NCI-H226 (cell line): ENCODE results near the gene ZDHHC22.
A peak's percentile ranks its signal among the peaks of the same experiment; 100 is the strongest.

Source experiments
- DNase-seq: peaks from one replicate; pipeline ENCODE4 v3.0.0-alpha.2; 2015

Gene ZDHHC22

GRCh38 chr14:77155083-77155482 is 13.5 kb upstream of the ZDHHC22 start:
- DNase-seq, result no peak

DNA sequence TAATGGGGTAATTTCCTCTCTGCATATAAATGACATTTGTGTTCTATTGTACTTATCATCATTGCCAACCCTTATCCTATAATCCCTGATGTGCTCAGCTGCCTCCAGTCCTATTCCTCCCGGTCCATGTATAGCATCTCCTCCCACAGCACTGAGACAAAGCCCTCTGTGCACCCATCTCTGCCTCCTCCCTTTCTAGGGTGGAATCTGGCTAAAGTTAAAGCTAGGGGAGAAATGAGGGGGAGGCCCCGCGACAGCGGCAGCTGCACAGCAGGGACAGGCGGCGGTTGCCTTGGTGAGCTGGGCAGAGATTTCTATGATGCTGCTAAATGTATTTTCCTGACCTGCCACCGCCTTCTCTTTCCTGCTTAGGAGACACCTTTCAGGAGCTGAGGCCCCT is 12.8 kb upstream of the ZDHHC22 start:
- DNase-seq, result no peak

DNA sequence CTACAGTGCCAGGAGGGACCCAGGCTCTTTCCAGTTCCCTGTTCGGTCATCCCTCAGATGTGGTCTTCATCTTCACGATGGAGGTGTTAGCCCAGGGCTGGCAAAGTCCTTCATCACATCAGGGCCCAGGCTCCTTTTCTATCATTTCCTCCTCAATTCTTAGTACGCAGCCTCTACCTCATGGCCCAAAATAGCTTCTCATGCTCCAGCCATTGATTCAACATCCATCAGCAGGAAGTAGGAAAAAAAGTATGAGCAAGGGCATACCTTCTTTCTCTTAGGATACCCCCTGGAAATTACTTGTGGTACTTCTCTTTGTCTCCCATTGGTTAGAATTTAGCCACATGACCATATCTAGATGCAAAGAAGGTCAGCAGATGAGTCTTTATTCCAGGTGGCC is 12.2 kb upstream of the ZDHHC22 start:
- no peak for DNase-seq

- DNase-seq, result no peak
Observed at GRCh38 chr14:77151918-77152588, 10.5 kb upstream of the ZDHHC22 start.

DNA sequence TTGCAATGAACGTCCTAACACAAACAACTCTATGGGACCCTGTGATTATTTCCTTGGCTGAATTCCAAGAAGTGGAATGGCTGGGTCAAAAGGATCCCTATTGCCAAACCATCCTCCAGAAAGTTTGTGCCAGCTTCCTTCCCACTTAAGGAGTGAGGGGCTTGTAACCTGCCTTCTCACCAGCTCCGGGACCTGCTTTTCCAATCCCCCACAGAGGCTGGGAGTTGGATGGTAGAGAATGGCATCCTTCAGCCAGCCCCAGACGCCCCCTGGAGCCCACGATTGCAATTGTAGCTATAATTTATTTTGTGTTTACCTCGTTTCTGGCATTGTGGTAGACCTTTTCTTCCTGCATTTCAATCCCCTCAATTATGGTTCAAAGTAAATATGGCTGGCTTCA is 9.7 kb upstream of the ZDHHC22 start:
- no peak for DNase-seq

DNA sequence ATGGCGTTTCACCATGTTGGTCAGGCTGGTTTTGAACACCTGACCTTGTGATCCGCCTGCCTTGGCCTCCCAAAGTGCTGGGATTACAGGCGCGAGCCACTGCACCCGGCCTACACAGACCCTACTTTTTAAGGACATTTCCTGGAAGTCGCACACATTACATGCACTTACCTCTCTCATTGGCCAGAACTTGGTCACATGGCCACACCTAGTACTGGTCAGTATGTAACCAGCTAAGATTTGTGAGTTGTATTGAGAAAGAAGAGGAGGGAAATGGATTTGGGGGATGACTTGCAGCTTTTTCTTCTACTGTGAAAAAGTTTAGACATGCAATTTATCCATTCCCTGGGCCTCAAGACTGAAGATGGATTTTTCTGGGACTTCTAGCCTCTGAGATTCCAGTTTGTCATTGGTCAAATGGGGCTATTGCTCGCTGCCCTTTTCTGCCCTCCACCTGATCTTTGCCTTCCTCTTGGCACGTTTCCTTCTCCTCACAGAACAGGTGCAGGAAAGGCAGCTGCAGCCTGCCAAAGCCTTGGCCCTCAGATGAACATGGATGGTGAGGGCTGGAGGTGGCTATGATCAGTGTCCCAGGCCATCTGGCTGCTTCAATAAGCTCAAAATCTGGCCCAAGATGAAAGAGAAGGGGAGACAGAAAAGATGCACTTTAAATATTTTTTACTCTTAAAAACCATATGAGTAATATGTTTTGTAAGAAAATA is 7.1 kb upstream of the ZDHHC22 start:
- no peak for DNase-seq

- no peak for DNase-seq
Observed at GRCh38 chr14:77145975-77146740, 4.6 kb upstream of the ZDHHC22 start.

DNA sequence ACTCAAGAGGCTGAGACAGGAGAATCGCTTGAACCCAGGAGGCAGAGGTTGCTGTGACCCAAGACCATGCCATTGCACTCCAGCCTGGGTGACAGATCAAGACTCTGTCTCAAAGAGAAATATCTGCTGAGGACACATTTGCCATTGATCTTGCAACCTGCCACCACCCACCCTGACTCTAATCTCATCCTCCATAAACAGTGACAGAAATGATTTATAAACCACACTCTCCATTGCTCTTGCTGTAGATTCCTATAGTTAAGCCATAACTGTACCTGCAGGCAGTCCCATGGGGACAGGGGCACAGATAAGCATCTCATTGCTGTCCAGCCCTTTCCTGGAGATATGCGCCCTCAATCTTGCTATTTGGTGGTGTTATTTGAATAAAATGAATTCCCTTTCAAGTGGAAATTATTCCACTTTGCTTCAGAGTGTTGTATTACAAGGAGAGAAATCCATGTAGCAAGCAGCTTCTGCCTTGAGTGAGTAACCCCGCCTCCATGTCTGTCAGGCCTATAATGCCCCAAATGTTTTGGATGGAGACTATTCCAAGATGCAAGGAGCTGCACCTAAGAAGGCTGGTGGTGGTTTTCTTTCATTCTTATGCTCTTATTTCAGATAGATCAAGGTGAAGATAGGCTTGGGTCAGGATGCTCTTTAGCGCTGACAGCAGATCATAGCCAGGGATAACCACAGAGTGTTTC is 3.0 kb upstream of the ZDHHC22 start:
- DNase-seq, result no peak

GRCh38 chr14:77143071-77143470 is 1.5 kb upstream of the ZDHHC22 start:
- DNase-seq, result no peak

DNA sequence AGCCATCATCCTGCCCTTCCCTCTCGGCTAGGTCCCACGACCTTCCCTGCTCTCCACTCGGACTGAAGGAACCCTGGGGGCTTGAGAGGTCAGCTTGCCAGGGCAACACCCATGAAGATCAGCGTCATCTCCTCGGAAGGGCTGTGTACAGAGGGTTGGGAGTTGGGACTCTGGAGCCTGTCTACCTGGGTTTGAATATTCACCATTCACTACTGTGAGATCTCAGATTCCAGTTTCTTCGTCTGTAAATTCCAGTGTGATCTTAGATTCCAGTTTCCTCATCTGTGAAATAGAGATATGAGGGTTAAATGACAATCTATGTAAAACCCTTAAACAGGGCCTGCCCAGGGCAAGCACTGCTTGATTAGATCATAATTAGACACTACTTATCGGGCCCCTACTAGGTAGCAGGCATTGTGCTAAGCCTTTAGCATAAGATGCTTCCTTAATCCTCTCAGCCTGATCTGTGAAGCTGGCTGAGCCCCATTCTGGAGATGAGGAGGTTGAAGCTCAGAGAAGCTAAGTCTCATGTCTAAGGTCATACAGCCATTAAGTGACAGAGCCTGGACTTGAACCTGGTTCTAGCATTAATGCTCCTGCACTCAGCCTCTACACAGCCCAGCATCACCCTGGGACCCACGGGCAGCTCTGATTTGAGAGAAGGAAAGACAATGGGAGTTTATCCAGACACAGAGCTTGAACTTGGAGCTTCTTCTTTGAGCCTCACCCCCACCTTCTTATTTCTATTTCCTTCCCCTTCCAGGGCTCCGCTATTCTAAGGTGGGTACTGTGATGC is 612 bp upstream of the ZDHHC22 start:
- no peak for DNase-seq

GRCh38 chr14:77140359-77141213 is 1.0 kb downstream of the ZDHHC22 start:
- no peak for DNase-seq

DNA sequence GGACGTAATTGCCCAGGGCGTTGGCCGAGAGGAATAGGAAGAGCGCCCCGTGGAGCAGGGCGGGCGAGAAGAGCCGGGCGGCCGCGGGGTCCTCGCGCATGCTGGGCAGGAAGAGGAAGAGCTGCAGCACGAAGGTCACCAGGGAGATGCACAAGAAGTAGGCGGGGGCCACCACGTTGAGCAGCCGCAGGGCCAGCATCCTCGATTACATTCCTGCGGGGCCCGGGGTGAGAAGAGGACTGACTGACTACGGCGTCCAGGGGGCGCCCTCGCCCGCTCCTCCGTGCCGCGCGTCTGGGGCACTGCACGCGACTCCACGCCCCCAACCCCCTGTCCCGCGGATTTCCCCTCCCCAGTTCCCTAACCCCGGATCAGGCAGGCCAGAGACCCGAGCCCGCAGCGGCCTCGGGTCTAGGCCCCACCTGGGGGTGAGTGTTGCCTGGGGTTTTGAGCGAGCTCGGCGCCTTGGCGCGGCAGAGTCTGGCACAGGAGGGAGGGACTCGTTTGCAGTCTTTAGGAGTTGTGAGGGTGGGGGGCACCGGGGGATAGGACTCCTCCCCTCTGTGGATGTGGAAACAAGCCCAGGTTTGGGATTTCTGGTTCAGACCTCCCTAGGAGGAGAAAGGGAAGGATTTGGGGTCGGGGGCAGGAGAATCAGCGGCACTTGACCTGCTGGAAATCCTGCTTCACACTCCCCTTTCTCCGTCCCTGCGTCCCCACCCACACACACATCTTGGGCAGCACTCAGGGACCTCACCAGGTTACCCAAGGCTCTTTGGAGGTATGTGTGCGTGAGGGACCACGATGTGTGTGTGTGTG is 1.8 kb downstream of the ZDHHC22 start:
- no peak for DNase-seq

DNA sequence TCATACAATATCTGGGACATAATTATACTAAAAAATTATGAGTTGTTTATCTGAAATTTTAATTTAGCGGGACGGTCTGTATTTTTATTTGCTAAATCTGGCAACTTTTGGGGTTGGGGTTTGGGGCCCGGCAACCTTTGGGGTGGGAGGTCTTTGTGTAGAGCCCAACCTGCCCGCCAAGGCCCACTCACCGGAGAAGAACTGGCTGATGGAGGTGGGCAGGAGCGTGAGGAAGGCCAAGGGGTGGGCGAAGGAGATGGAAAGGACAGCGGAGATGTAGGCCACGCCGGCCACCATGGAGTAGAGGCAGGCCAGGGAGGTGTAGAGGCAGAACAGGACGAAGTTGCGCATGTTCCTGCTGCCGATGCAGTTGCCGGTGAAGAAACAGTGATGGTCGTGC is 2.6 kb downstream of the ZDHHC22 start:
- no peak for DNase-seq

DNA sequence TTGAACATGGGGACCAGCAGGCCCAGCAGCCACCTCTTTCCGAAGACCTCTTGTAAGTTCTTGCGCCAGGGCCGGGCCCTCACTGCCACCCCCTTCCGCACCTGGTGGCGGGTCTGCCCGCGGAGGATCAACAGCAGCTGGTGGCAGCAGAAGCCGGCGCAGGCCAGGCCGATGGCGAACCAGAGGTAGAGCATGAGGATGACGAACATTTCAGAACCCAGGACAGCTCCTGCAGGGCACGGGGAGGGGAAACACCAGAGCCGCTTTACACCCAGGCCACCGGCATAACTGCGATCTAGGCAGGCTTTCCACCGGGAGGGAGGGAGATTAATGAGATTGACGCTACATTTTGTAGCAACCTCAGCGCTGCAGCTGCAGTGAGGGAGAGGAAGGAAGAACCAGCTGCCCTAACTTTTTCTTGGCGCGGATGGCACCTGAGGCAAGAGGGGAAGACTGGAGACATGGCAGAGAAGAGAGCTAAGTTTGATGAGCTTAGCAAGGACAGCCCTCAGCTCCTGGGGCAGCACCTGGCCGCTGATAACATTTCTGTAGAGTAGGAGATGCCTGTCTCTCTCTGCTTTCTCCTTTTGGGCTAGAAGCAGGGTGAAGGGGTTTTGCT is 7.8 kb downstream of the ZDHHC22 start:
- DNase-seq, result peak; percentile 50

- no peak for DNase-seq
Observed at GRCh38 chr14:77131871-77132486, 9.6 kb downstream of the ZDHHC22 start.

DNA sequence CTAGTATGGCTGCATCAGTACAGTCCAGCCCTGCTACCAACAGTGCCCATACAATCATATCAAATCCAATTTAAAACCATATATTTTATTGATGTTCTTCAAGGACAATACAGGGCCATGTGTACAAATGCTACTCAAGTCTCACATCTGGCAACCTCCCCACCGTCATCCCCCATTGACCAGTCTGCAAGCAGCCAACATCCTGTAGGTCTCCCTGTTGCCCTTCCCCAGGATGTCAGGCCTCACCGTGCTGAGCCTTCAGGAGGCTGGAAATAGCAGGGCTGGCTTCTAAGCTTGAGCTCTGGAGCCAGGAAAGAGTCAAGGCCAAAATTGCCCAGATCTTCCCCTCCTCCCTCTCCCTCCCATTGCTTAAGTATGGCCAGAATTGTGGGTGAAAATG is 10.4 kb downstream of the ZDHHC22 start:
- no peak for DNase-seq

DNA sequence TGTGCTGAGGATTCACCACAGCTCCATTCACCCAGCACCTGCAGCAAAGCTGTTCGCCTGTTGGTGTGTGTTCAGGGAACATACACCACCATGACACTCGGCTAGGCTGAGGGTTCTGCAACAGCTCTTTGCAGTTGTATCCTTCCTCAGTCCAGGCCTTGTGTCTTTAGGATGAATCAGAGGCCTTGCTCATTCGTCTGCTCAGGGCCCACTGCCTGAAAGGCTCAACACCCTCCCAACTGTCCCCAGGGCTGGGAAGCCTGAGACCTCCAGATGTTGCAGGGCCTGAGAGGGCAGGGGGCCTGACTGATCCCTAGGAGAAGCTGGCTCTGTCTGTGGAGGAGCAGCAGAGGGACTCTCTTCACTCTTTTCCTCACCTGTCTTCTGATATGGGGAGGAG is 11.2 kb downstream of the ZDHHC22 start:
- DNase-seq, result no peak

- DNase-seq, result peak; percentile 76
Observed at GRCh38 chr14:77128414-77128891, 13.1 kb downstream of the ZDHHC22 start.

- no peak for DNase-seq
Observed at GRCh38 chr14:77126461-77126990, 15.1 kb downstream of the ZDHHC22 start.
